Naive thymus-derived CD8-positive, alpha-beta T cell (primary cell): ENCODE results near the gene TBX19. TPM values are rescaled to one million over a fixed set of nuclear protein-coding genes. Genes with fewer than 3 reads are reported as not detected.
"Not testable (repeated sequence)": the region's sequence is repeated elsewhere in the genome, so short reads cannot be mapped to it uniquely, and the experiment has no call there.

ENCODE experiments used
- ATAC-seq, 2 donors: fragments of 150-1000 bp; cut with Tn5 transposase in 1 of 2; sonication (Bioruptor Pico), chemical (Tn5 transposase) in 1 of 2; 1 replicate in 1 of 2; 2 replicates in 1 of 2; pipeline ENCODE4 v1.10.0; 2021; ENCODE audit warnings: mild to moderate bottlenecking in 2 of 2, moderate library complexity in 2 of 2
- POLR2A ChIA-PET: fragments of 350-600 bp; sonication (Branson Sonifier 250); formaldehyde crosslinking; loops from one replicate; lab custom pipeline; 2021; ENCODE audit warnings: antibody characterized with exemption; lab: Charles Lee
- DNase-seq, 10 donors: peaks; one replicate each; pipeline versions ENCODE4 v3.0.0 to v3.0.0-alpha.2; 2020 to 2022
- H3K27ac Mint-ChIP-seq, 10 donors: one replicate each; pipeline ENCODE4 v1.8.0; 2020 to 2022; ENCODE audit warnings: mild to moderate bottlenecking in 10 of 10, mixed read lengths in 10 of 10, moderate library complexity in 4 of 10, inconsistent platforms in 1 of 10
- H3K27me3 Mint-ChIP-seq, 5 donors: one replicate each; pipeline ENCODE4 v1.8.0; 2021 to 2022; ENCODE audit warnings: mixed read lengths in 5 of 5
- H3K36me3 Mint-ChIP-seq, 3 donors: one replicate each; pipeline ENCODE4 v1.8.0; 2020 to 2022; ENCODE audit warnings: mixed read lengths in 3 of 3, mild to moderate bottlenecking in 2 of 3, inconsistent platforms in 1 of 3
- H3K4me1 Mint-ChIP-seq, 4 donors: one replicate each; pipeline ENCODE4 v1.8.0; 2021 to 2022; ENCODE audit warnings: mixed read lengths in 4 of 4
- H3K4me3 Mint-ChIP-seq, 10 donors: one replicate each; pipeline ENCODE4 v1.8.0; 2020 to 2022; ENCODE audit warnings: mild to moderate bottlenecking in 10 of 10, mixed read lengths in 10 of 10, moderate library complexity in 6 of 10, inconsistent platforms in 1 of 10
- H3K9me3 Mint-ChIP-seq, 9 donors: one replicate each; pipeline ENCODE4 v1.8.0; 2020 to 2022; ENCODE audit warnings: mixed read lengths in 9 of 9, mild to moderate bottlenecking in 3 of 9, inconsistent platforms in 1 of 9, moderate library complexity in 1 of 9
- polyA plus RNA-seq, 3 donors: library from polyadenylated mRNA; unstranded; fragments of 300-500 nt; fragmentation: Illumina TruSeq; gene quantifications; one replicate each; pipeline ENCODE4 v1.2.3, GENCODE V29; 2021
- total RNA-seq, 8 experiments: library from RNA in 2 of 8; stranded (reverse) in 2 of 8; gene quantifications; one replicate each; pipeline ENCODE4 v1.2.3 and lab custom pipeline; 2021 to 2026

The TBX19 gene
- total and polyA plus RNA-seq, 5 experiments from 2014 or later = 1.2 to 3.6 (median 3.1) TPM

- H3K27ac Mint-ChIP-seq, H3K9me3 Mint-ChIP-seq, H3K36me3 Mint-ChIP-seq, POLR2A ChIA-PET, DNase-seq, ATAC-seq, H3K27me3 Mint-ChIP-seq, H3K4me1 Mint-ChIP-seq, H3K4me3 Mint-ChIP-seq: not testable (repeated sequence)
These were observed 73.9 kb downstream of the TBX19 start for GRCh38 chr1:168354335-168355269.

- H3K4me1 Mint-ChIP-seq = peaks cover 7 to 42% (median 15%) of the 10 kb centered on the region in 4 donors
- no peak for DNase-seq
These were observed 79.7 kb downstream of the TBX19 start for GRCh38 chr1:168360151-168361021.

GRCh38 chr1:168361252-168361651, 80.6 kb downstream of the TBX19 start:
- Mint-ChIP-seq H3K4me1 (peaks cover 7 to 42% (median 15%) of the 10 kb centered on the region in 4 donors), H3K36me3 (no peaks in the 10 kb centered on the region), H3K4me3 (peak overlapping the region in 1 of 10 donors; percentile 1), H3K27me3 (peaks cover 0 to 6% (median 0%) of the 10 kb centered on the region in 5 donors), H3K27ac (peak overlapping the region in 2 of 10 donors; percentile 60 to 88), H3K9me3 (no peaks in the 10 kb centered on the region)
- POLR2A ChIA-PET = no interaction called here
- ATAC-seq (no peak), DNase-seq (no peak)

More at GRCh38 chr1:168360151-168361021, 79.7 kb downstream of the TBX19 start:
- peaks cover 0 to under 1% (median 0%) of the 10 kb centered on the region in 9 donors for H3K9me3 Mint-ChIP-seq
- peaks cover 0 to 5% (median 0%) of the 10 kb centered on the region in 5 donors for H3K27me3 Mint-ChIP-seq
- POLR2A ChIA-PET = interaction anchor here (0.6 kb wide), 1 partner anchor 26 kb away, joined by 3 read pairs; no protein-coding TSS in a partner anchor
- peaks cover 0 to under 1% (median 0%) of the 10 kb centered on the region in 3 donors for H3K36me3 Mint-ChIP-seq
- peak overlapping the region in 2 of 10 donors; percentile 30 to 68 for H3K4me3 Mint-ChIP-seq
- peak overlapping the region in 2 of 10 donors; percentile 53 to 84 for H3K27ac Mint-ChIP-seq
- no peak for ATAC-seq

GRCh38 chr1:168362991-168363390, 82.3 kb downstream of the TBX19 start:
- no peaks in the 10 kb centered on the region for H3K9me3 Mint-ChIP-seq
- H3K27ac Mint-ChIP-seq = peak overlapping the region in 6 of 10 donors; percentile 55 to 96 (median 82)
- POLR2A ChIA-PET = interaction anchor here (1.3 kb wide), 1 partner anchor 9 kb away, joined by 4 read pairs; no protein-coding TSS in a partner anchor
- DNase-seq = peak in 5 of 10 donors; percentile 11 to 52 (median 34)
- peaks cover 0 to 10% (median 5%) of the 10 kb centered on the region in 5 donors for H3K27me3 Mint-ChIP-seq
- H3K4me3 Mint-ChIP-seq = peak overlapping the region; percentile 18 to 79 (median 51)
- ATAC-seq = peak; percentile 85 to 94
- H3K36me3 Mint-ChIP-seq = no peaks in the 10 kb centered on the region
- H3K4me1 Mint-ChIP-seq = peaks cover 7 to 42% (median 15%) of the 10 kb centered on the region in 4 donors

Other genes with a start within 250 kb of the TBX19 start
- under 1 TPM in 1 of 2 experiments, not detected in 1; 0.26 TPM for gene GPR161, start 143.9 kb upstream of the TBX19 start, total RNA-seq
- not detected for gene GPR161, start 143.9 kb upstream of the TBX19 start, polyA plus RNA-seq
- 10 to 100 TPM; 23.4 to 29.3 TPM for gene TIPRL, start 101.9 kb upstream of the TBX19 start, total RNA-seq
- 10 to 100 TPM; 28.9 to 34.9 (median 30.8) TPM for gene TIPRL, start 101.9 kb upstream of the TBX19 start, polyA plus RNA-seq
- 10 to 100 TPM; 50.0 to 52.0 TPM for gene SFT2D2, start 54.9 kb upstream of the TBX19 start, total RNA-seq
- 10 to 100 TPM; 33.4 to 48.8 (median 36.7) TPM for gene SFT2D2, start 54.9 kb upstream of the TBX19 start, polyA plus RNA-seq